Measurements from ENCODE around the gene FAM107B.
"Not testable (repeated sequence)": the region's sequence is repeated elsewhere in the genome, so short reads cannot be mapped to it uniquely, and the experiment has no call there.

The FAM107B gene

DNA sequence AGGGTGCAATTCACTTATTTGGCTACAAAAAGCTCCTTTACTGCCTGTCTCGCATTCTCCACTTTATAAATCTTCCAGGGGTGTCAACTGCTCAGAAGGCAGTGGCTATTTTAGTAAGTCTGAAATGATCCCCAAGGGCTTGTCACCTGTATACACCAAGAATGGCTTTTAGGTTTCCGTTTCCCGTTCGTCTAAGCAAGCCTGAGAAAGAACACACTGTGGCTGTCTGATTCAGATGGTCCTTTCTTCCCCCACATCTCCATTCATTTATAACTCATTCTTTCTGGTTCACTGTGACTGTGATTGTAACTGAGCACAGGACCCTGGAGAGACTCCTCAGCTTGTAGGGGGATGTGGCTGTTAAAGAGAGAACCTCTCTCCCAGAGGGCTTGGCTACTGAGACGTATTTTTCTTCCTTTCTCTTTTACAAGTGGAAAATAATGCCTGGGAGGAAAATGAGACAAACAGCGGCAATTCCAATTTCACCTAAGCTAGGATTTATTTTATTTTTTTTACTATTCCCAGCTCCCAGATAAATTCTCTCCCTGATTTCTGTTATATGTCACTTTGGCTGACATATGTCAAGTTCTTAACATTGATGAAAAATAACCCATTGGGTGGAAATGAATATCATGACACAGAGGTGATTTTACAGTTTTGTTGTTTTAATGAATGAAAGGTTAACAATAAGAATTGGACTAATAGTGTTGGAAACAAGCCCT lies 129.3 kb downstream of the FAM107B start:
- Mint-ChIP-seq H3K27ac (peak overlapping the region; percentile 12), H3K9me3 (peaks cover 7% of the 10 kb centered on the region), H3K4me1 (peaks cover 45% of the 10 kb centered on the region), H3K4me3 (no peak overlapping the region), H3K27me3 (peaks cover 4% of the 10 kb centered on the region), H3K36me3 (peaks cover 2% of the 10 kb centered on the region)
- CTCF ChIA-PET: interaction anchor here (1.6 kb wide), 1 partner anchor 178 kb away, joined by 4 read pairs; no protein-coding TSS in a partner anchor
- DNase-seq: no peak

DNA sequence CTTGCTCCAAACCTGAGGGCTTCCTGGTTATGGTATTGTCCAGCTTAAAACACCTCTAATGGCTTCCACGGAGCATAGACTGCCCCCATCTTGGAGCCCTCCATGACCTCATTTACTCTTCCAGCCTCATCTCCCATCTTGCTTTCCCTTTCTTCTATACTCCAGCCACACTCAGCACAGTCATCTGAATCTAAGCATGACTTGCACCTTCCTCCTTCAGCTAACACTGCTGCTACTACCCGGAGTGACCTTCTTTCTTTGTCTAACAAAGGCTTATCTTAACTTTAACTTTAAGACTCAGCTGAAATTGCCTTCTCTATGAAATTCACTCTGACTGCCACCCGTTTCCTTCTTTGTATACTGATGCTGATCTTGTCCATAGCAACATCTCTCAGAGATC lies 135.1 kb downstream of the FAM107B start:
- DNase-seq: no peak
- CTCF ChIA-PET: interaction anchor here (0.6 kb wide), 1 partner anchor 17 kb away, joined by 3 read pairs; no protein-coding TSS in a partner anchor
- H3K4me3 Mint-ChIP-seq: no peak overlapping the region
- H3K9me3 Mint-ChIP-seq: peaks cover 7% of the 10 kb centered on the region
- H3K4me1 Mint-ChIP-seq: peaks cover 2% of the 10 kb centered on the region
- H3K36me3 Mint-ChIP-seq: peaks cover 2% of the 10 kb centered on the region
- peaks cover 20% of the 10 kb centered on the region for H3K27me3 Mint-ChIP-seq
- H3K27ac Mint-ChIP-seq: no peak overlapping the region

DNA sequence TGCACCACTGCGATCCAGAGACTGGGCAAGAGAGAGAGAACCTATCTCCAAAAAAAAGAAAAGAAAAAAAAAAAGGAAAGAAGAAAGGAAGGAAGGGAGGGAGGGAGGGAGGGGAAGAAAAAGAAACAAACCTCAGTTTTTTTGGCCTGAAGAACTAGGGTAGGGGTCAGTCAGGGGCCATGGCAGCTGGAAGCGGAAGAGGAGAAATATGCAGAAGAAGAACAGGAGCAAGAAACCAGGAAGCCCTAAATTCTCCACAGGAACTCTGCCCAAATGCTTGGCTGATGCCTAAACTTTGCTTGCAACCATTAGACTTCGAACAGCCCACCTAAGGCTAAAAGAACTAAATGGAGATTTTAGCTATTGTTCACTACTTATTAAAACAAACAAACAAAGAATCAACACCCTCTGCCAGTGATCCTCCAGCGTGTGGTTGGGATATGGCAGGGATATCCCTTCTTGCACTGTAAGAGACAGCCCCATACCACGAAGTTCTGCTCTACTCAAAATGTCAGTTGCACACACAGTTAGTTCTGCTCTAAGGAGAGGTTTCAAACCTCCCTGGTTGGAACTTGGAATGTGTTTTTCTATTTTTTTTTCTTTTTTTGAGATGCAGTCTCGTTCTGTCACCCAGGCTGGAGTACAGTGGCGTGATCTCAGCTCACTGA lies 139.5 kb downstream of the FAM107B start:
- Mint-ChIP-seq H3K27ac (no peak overlapping the region), H3K27me3 (peaks cover 16% of the 10 kb centered on the region), H3K36me3 (no peaks in the 10 kb centered on the region), H3K4me1 (peaks cover under 1% of the 10 kb centered on the region), H3K4me3 (no peak overlapping the region), H3K9me3 (no peaks in the 10 kb centered on the region)
- no peak for DNase-seq
- CTCF ChIA-PET: interaction anchor here (0.7 to 1.1 kb wide), 2 partner anchors 10 to 11 kb away, joined by 3 to 4 read pairs; no protein-coding TSS in a partner anchor

- H3K27ac Mint-ChIP-seq, H3K4me3 Mint-ChIP-seq: not testable (repeated sequence)
- CTCF ChIA-PET: interaction anchor here (0.6 to 1.1 kb wide), 3 partner anchors 10 to 41 kb away, joined by 3 to 4 read pairs (median 3); no protein-coding TSS in a partner anchor
Measured at GRCh38 chr10:14634572-14634971, 140.1 kb downstream of the FAM107B start.

DNA sequence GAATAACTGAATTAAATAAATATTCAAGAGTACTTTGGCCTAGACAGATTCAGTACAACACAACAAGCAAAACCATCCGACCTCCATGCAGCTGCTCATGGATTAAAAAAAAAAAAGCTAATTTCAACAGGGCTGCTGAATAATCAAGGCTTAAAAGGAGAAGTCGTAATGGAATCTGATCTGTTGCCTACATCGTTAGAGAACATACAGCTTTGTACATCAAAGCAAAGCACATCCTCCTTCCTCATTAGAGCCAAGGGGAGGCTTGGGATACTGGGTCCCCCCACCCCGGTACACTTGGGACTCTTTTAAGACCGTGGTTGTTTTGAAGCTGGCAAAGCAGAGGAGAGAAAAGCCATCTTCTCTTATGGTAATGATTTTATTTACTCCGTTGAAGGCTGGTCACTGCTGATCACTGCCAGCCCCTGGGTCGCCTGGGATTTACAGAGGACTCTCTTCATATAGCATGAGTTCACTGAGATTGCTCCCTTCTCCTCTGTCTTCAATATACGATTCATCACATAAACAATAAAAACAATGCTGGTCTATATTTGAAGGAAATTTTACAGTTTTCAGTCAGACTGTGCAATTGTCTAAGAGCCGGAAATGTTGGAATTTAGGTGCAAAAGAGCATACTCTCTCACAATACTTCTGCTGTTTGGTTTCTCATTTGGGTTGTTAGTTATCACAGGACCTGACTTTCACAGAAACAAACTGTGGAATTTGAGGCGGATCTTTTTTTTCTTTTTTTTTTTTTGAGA lies 148.8 kb downstream of the FAM107B start:
- H3K27me3 Mint-ChIP-seq: peaks cover 8% of the 10 kb centered on the region
- CTCF ChIA-PET: no interaction called here
- no peak overlapping the region for H3K4me3 Mint-ChIP-seq
- no peak overlapping the region for H3K27ac Mint-ChIP-seq
- peaks cover 5% of the 10 kb centered on the region for H3K4me1 Mint-ChIP-seq
- H3K9me3 Mint-ChIP-seq: no peaks in the 10 kb centered on the region
- H3K36me3 Mint-ChIP-seq: no peaks in the 10 kb centered on the region
- DNase-seq: no peak

More at GRCh38 chr10:14634572-14634971, 140.1 kb downstream of the FAM107B start:
- H3K27me3 Mint-ChIP-seq: peaks cover 14% of the 10 kb centered on the region
- not testable (repeated sequence) for H3K36me3 Mint-ChIP-seq, H3K9me3 Mint-ChIP-seq, DNase-seq, H3K4me1 Mint-ChIP-seq

- H3K27ac Mint-ChIP-seq: no peak overlapping the region
- DNase-seq: no peak
- CTCF ChIA-PET: interaction anchor here (0.5 to 1.3 kb wide), 3 partner anchors 10 to 88 kb away, joined by 3 read pairs; no protein-coding TSS in a partner anchor
- peaks cover 5% of the 10 kb centered on the region for H3K4me1 Mint-ChIP-seq
- H3K4me3 Mint-ChIP-seq: no peak overlapping the region
- no peaks in the 10 kb centered on the region for H3K36me3 Mint-ChIP-seq
- H3K9me3 Mint-ChIP-seq: no peaks in the 10 kb centered on the region
- H3K27me3 Mint-ChIP-seq: peaks cover 8% of the 10 kb centered on the region
Measured at GRCh38 chr10:14625192-14625631, 149.5 kb downstream of the FAM107B start.

GRCh38 chr10:14624600-14624999 lies 150.1 kb downstream of the FAM107B start:
- no peaks in the 10 kb centered on the region for H3K36me3 Mint-ChIP-seq
- no peaks in the 10 kb centered on the region for H3K4me1 Mint-ChIP-seq
- H3K4me3 Mint-ChIP-seq: no peak overlapping the region
- no peaks in the 10 kb centered on the region for H3K9me3 Mint-ChIP-seq
- DNase-seq: no peak
- peaks cover 8% of the 10 kb centered on the region for H3K27me3 Mint-ChIP-seq
- CTCF ChIA-PET: interaction anchor here (0.7 to 1.3 kb wide), 2 partner anchors 10 to 87 kb away, joined by 3 read pairs; no protein-coding TSS in a partner anchor
- no peak overlapping the region for H3K27ac Mint-ChIP-seq

- no peaks in the 10 kb centered on the region for H3K36me3 Mint-ChIP-seq
- CTCF ChIA-PET: interaction anchor here (1.3 kb wide), 1 partner anchor 86 kb away, joined by 3 read pairs; no protein-coding TSS in a partner anchor
- no peaks in the 10 kb centered on the region for H3K9me3 Mint-ChIP-seq
- peaks cover 8% of the 10 kb centered on the region for H3K27me3 Mint-ChIP-seq
- H3K4me3 Mint-ChIP-seq: no peak overlapping the region
- no peak for DNase-seq
- H3K4me1 Mint-ChIP-seq: no peaks in the 10 kb centered on the region
- no peak overlapping the region for H3K27ac Mint-ChIP-seq
Measured at GRCh38 chr10:14623931-14624330, 150.8 kb downstream of the FAM107B start.

GRCh38 chr10:14621037-14621436 lies 153.7 kb downstream of the FAM107B start:
- Mint-ChIP-seq H3K9me3 (no peaks in the 10 kb centered on the region), H3K4me3 (no peak overlapping the region), H3K27ac (no peak overlapping the region), H3K4me1 (peaks cover 19% of the 10 kb centered on the region), H3K27me3 (peaks cover 5% of the 10 kb centered on the region), H3K36me3 (no peaks in the 10 kb centered on the region)
- CTCF ChIA-PET: no interaction called here
- DNase-seq: no peak

GRCh38 chr10:14618674-14619073 lies 156.0 kb downstream of the FAM107B start:
- Mint-ChIP-seq H3K36me3 (no peaks in the 10 kb centered on the region), H3K4me1 (peaks cover 21% of the 10 kb centered on the region), H3K4me3 (no peak overlapping the region), H3K9me3 (no peaks in the 10 kb centered on the region), H3K27me3 (no peaks in the 10 kb centered on the region), H3K27ac (no peak overlapping the region)
- no peak for DNase-seq
- CTCF ChIA-PET: no interaction called here

- no peaks in the 10 kb centered on the region for H3K27me3 Mint-ChIP-seq
- H3K27ac Mint-ChIP-seq: no peak overlapping the region
- H3K36me3 Mint-ChIP-seq: no peaks in the 10 kb centered on the region
- no peak overlapping the region for H3K4me3 Mint-ChIP-seq
- H3K4me1 Mint-ChIP-seq: peaks cover 21% of the 10 kb centered on the region
- CTCF ChIA-PET: interaction anchor here (0.9 kb wide), 1 partner anchor 8 kb away, joined by 4 read pairs; no protein-coding TSS in a partner anchor
- H3K9me3 Mint-ChIP-seq: no peaks in the 10 kb centered on the region
- DNase-seq: no peak
Measured at GRCh38 chr10:14617852-14618251, 156.8 kb downstream of the FAM107B start.

DNA sequence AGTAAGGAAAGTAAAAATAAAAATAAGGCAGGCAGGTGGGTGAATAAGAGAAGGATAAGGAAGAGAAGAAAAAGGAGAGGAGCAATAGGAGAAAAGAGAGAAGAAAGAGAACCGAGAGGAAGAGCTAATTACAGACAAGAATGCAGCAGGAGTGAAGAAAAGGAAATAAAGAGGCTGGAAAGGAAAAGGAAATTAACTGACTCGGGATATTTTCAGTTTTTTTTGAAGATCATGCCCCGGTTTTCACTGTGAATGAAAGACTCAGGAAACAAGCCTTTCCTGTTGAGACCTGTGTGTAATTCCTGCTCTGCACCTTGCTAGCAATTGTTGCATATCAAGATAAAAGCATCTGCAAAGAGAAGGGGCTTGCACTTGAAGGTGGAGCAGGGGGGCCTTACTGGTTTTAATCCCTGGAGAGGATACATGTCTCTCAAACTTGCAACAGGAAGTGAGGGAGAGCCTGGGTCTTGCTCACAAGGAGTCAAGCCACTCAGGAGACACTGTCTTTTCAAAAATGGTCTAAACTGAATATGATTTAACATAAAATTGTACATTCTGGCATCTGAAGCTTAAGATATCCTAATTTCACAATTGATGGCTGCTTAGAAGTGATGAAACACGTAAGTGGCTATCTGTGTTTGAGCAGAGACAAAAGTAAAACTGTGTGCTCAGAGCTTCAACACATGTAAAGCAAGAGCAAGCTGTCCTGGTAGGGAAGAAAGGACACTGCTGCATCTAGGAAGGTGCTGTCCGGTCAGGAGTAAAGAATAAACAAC lies 157.6 kb downstream of the FAM107B start:
- H3K4me3 Mint-ChIP-seq: no peak overlapping the region
- H3K4me1 Mint-ChIP-seq: peaks cover 21% of the 10 kb centered on the region
- H3K36me3 Mint-ChIP-seq: no peaks in the 10 kb centered on the region
- H3K9me3 Mint-ChIP-seq: no peaks in the 10 kb centered on the region
- H3K27me3 Mint-ChIP-seq: no peaks in the 10 kb centered on the region
- no peak for DNase-seq
- H3K27ac Mint-ChIP-seq: peak overlapping the region; percentile 73
- CTCF ChIA-PET: interaction anchor here (0.9 kb wide), 1 partner anchor 8 kb away, joined by 4 read pairs; no protein-coding TSS in a partner anchor

DNA sequence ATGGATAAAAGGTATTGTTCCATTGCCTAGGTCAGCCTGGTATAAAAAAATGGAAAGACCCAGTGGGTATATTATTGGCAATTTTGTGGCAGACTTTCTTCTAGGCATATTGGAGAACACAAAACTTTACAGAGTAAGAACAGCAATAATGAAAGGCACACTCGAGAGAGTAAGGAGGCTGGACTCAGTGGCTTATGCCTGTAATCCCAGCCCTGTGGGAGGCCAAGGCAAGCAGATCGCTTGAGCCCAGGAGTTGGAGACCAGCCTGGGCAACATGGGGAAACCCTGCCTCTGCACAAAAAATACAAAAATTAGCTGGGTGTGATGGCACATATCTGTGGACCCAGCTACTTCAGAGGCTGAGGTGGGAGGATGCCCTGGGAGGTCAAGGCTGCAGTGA lies 158.2 kb downstream of the FAM107B start:
- Mint-ChIP-seq H3K4me3 (no peak overlapping the region), H3K4me1 (peaks cover 21% of the 10 kb centered on the region), H3K27ac (no peak overlapping the region), H3K27me3 (no peaks in the 10 kb centered on the region), H3K9me3 (no peaks in the 10 kb centered on the region), H3K36me3 (no peaks in the 10 kb centered on the region)
- CTCF ChIA-PET: no interaction called here
- no peak for DNase-seq
